K562 (cell line): ENCODE measurements around the gene GLRA1. TPM values are rescaled to one million over a fixed set of nuclear protein-coding genes. Genes with fewer than 3 reads are reported as not detected.

Source experiments
- ATAC-seq: fragments of 200-7000 bp; cut with Tn5 transposase; 3 replicates; pipeline ENCODE4 v1.9.1; 2020; ENCODE audit warnings: moderate library complexity
- BruUV-seq: library from RNA; stranded (reverse); fragments of 400-500 nt; replicated peaks from 2 replicates; lab custom pipeline; 2021; lab: Mats Ljungman, UMichigan
- CTCF ChIA-PET: fragments of 300-600 bp; formaldehyde crosslinking; extraction: SDS; loops from one replicate; lab custom pipeline; 2021; ENCODE audit warnings: low intra/inter-chr PET ratio; lab: Yijun Ruan, JAX
- POLR2A ChIA-PET: fragments of 300-600, 350-650 bp; sonication (Branson Sonifier 250); formaldehyde crosslinking; extraction: SDS; loops from one replicate; lab custom pipeline; 2021; ENCODE audit warnings: antibody characterized with exemption, inconsistent platforms; lab: Yijun Ruan, JAX
- DNase-seq, 4 experiments: peaks; one replicate each; pipeline versions ENCODE4 v3.0.0 to v3.0.0-alpha.2; 2011 to 2018; ENCODE audit warnings: low spot score in 3 of 4, mixed read lengths in 3 of 4; ENCODE audit errors: extremely low read depth in 1 of 4
- FAIRE-seq: peaks from 2 replicates; lab custom pipeline; 2011; peaks lifted over from hg19 to GRCh38; lab: Jason Lieb, UNC
- H2AFZ ChIP-seq: 2 replicates; pipeline ENCODE4 v1.6.0; 2011; ENCODE audit warnings: low read depth, low read length, control low read depth, inconsistent platforms
- H3K27ac ChIP-seq: fragments of 200-600 bp; 3 replicates; pipeline ENCODE4 v1.8.0; 2011; ENCODE audit warnings: low read depth, mild to moderate bottlenecking, control low read depth, inconsistent platforms, low read length, moderate library complexity, mixed read lengths; ENCODE audit errors: extremely low read depth
- H3K27me3 ChIP-seq, 2 experiments: fragments of 300-600 bp in 1 of 2; 2 replicates in 1 of 2; 3 replicates in 1 of 2; pipeline versions ENCODE4 v1.6.0 to v1.8.0; 2011; ENCODE audit warnings: inconsistent platforms in 2 of 2, low read length in 2 of 2, mild to moderate bottlenecking in 1 of 2, mixed read lengths in 1 of 2, moderate library complexity in 1 of 2; ENCODE audit not compliant: control insufficient read depth in 2 of 2, insufficient read depth in 2 of 2
- H3K36me3 ChIP-seq: fragments of 300-600 bp; 3 replicates; pipeline ENCODE4 v1.8.0; 2011; ENCODE audit warnings: mild to moderate bottlenecking, low read length, inconsistent platforms; ENCODE audit not compliant: control insufficient read depth, insufficient read depth
- H3K4me1 ChIP-seq, 2 experiments: fragments of 200-600 bp in 1 of 2; replicated peaks in 1 of 2; 2 replicates in 1 of 2; 3 replicates in 1 of 2; pipeline versions ENCODE4 v1.5.1 to v1.8.0; 2011; ENCODE audit warnings: inconsistent platforms in 2 of 2, low read length in 2 of 2, mild to moderate bottlenecking in 1 of 2, mixed read lengths in 1 of 2, moderate library complexity in 1 of 2; ENCODE audit not compliant: control insufficient read depth in 2 of 2, insufficient read depth in 2 of 2
- H3K4me2 ChIP-seq: 2 replicates; pipeline ENCODE4 v1.6.1; 2011; ENCODE audit warnings: low read length, control low read depth, inconsistent platforms, mixed read lengths; ENCODE audit not compliant: insufficient read depth
- H3K4me3 ChIP-seq: fragments of 200-600 bp; sonication (generic), shearing (Covaris generic); 2 replicates; pipeline ENCODE4 v1.5.1; 2016; ENCODE audit warnings: control low read depth, inconsistent platforms
- H3K79me2 ChIP-seq: fragments of 200-600 bp; 3 replicates; pipeline ENCODE4 v1.8.0; 2011; ENCODE audit warnings: low read length, inconsistent platforms; ENCODE audit not compliant: control insufficient read depth, insufficient read depth
- H3K9ac ChIP-seq, 2 experiments: 2 replicates each; pipeline versions ENCODE4 v1.6.0 to v1.6.1; 2011; ENCODE audit warnings: low read depth in 2 of 2, low read length in 2 of 2, control low read depth in 1 of 2, inconsistent platforms in 1 of 2, mild to moderate bottlenecking in 1 of 2, mixed read lengths in 1 of 2; ENCODE audit not compliant: insufficient read depth in 1 of 2
- H3K9me1 ChIP-seq: one replicate; pipeline ENCODE4 v1.6.0; 2011; ENCODE audit warnings: inconsistent platforms, mild to moderate bottlenecking, low read length, moderate library complexity; ENCODE audit not compliant: control insufficient read depth, insufficient read depth
- H3K9me3 ChIP-seq: replicated peaks from 2 replicates; pipeline ENCODE4 v1.5.1; 2011; ENCODE audit warnings: low read depth, low read length, inconsistent platforms; ENCODE audit not compliant: control insufficient read depth, insufficient read depth
- H4K20me1 ChIP-seq: replicated peaks from 2 replicates; pipeline ENCODE4 v1.6.1; 2011; ENCODE audit warnings: low read length, inconsistent platforms, mixed read lengths; ENCODE audit not compliant: control insufficient read depth, insufficient read depth
- IRF2 ChIP-seq: sonication (generic); formaldehyde crosslinking; IDR thresholded peaks from 2 replicates; pipeline ENCODE4 v1.8.1; 2022; ENCODE audit warnings: mild to moderate bottlenecking, missing genetic modification reagents
- JUNB ChIP-seq: fragments of 450-650 bp; formaldehyde crosslinking; conservative IDR thresholded peaks from 2 replicates; pipeline ENCODE4 v1.4.0; 2020; ENCODE audit warnings: mild to moderate bottlenecking
- KLF16 ChIP-seq: IDR thresholded peaks from 2 replicates; pipeline ENCODE4 v1.6.1; 2016; ENCODE audit warnings: antibody characterized with exemption
- MCM5 ChIP-seq: fragments of 450-650 bp; IDR thresholded peaks from 2 replicates; pipeline ENCODE4 v1.6.1; 2016; ENCODE audit warnings: low read depth
- MYNN ChIP-seq, 2 experiments: sonication (generic); formaldehyde crosslinking in 1 of 2; IDR thresholded peaks; 2 replicates each; pipeline versions ENCODE4 v1.5.0 to v1.6.1; 2016 to 2020; ENCODE audit warnings: antibody characterized with exemption in 1 of 2, missing genetic modification reagents in 1 of 2
- PHTF2 ChIP-seq: fragments of 250-450 bp; sonication (Bioruptor Pico); IDR thresholded peaks from 2 replicates; pipeline ENCODE4 v1.5.0; 2021; ENCODE audit warnings: mild to moderate bottlenecking
- TOE1 ChIP-seq, 2 experiments: fragments of 450-650 bp in 1 of 2; sonication (generic) in 1 of 2; formaldehyde crosslinking in 1 of 2; IDR thresholded peaks; 2 replicates each; pipeline versions ENCODE4 v1.7.1 to v1.8.0; 2016 to 2022; ENCODE audit warnings: borderline replicate concordance in 2 of 2, mild to moderate bottlenecking in 2 of 2, antibody characterized with exemption in 1 of 2, inconsistent platforms in 1 of 2, low read depth in 1 of 2, missing genetic modification reagents in 1 of 2, moderate library complexity in 1 of 2
- ZNF436 ChIP-seq: fragments of 250-450, 450-650 bp; sonication (Bioruptor Pico); formaldehyde crosslinking; IDR thresholded peaks from 2 replicates; pipeline ENCODE4 v1.7.0; 2020; ENCODE audit warnings: mild to moderate bottlenecking
- WGBS: fragments of 100-300 bp; shearing (Covaris generic); methylation state at CpG from one replicate; pipeline ENCODE4 v1.1.6; 2016; ENCODE audit warnings: low coverage, mixed read lengths; ENCODE audit not compliant: insufficient coverage; ENCODE audit errors: missing lambda C conversion rate; 5-methylcytosine and 5-hydroxymethylcytosine counted together
- in situ Hi-C: fragments of 300-500 bp; cut with MboI; formaldehyde crosslinking; loops from 4 replicates; pipeline ENCODE4 v1.15.0; 2018; ENCODE audit warnings: inconsistent platforms, mixed read lengths
- intact Hi-C: fragments of 100-400 bp; cut with micrococcal nuclease; formaldehyde crosslinking; loops from 2 replicates; pipeline ENCODE4 v1.14.2; 2022
- polyA plus RNA-seq, 8 experiments: library from polyadenylated mRNA; depleted of rRNA in 4 of 8; stranded (reverse) in 5 of 8; unstranded in 3 of 8; fragments of >200 nt; fragmentation: Nextera tagmentation in 2 of 8; fragmentation: Illumina TruSeq in 1 of 8; extraction: Ambion mirVana in 2 of 8; extraction: Trizol in 1 of 8; gene quantifications; 2 replicates each; pipeline versions ENCODE4 v1.2.1 to v1.2.3, GENCODE V29; 2011 to 2014; ENCODE audit warnings: inconsistent platforms in 1 of 8, missing spikeins in 1 of 8
- total RNA-seq, 7 experiments: library from RNA; depleted of rRNA in 6 of 7; stranded (reverse); fragments of >200 nt in 6 of 7; fragmentation: Illumina TruSeq in 2 of 7; extraction: Trizol in 2 of 7; gene quantifications; 2 replicates each; pipeline versions ENCODE4 v1.2.1 to v1.2.3, GENCODE V29; 2011 to 2021; ENCODE audit warnings: low replicate concordance in 1 of 7
- TF ChIP-seq, protein P1 (sequence below): fragments of 250-450 bp; sonication (Bioruptor Pico); IDR thresholded peaks from 2 replicates; pipeline ENCODE4 v1.5.0; 2020; ENCODE audit warnings: mild to moderate bottlenecking, borderline replicate concordance
- TF ChIP-seq, protein P2 (sequence below): sonication (generic); formaldehyde crosslinking; IDR thresholded peaks from 2 replicates; pipeline ENCODE4 v1.8.0; 2022; ENCODE audit warnings: mild to moderate bottlenecking, missing genetic modification reagents, borderline replicate concordance
- TF ChIP-seq, protein P3 (sequence below), 3 experiments: fragments of 200-800 bp in 1 of 3; sonication (Bioruptor generic) in 1 of 3; sonication (generic) in 1 of 3; formaldehyde crosslinking in 1 of 3; IDR thresholded peaks; 2 replicates each; pipeline versions ENCODE4 v1.6.1 to v1.8.0; 2016 to 2022; ENCODE audit warnings: mild to moderate bottlenecking in 2 of 3, missing compliant biosample characterization in 2 of 3, missing genetic modification characterization in 2 of 3, missing genetic modification reagents in 1 of 3
- TF ChIP-seq, protein P4 (sequence below): fragments of 200-400 bp; formaldehyde crosslinking; IDR thresholded peaks from 2 replicates; pipeline ENCODE4 v1.6.1; 2017; ENCODE audit warnings: mild to moderate bottlenecking, low read depth, low read length, moderate library complexity

The GLRA1 gene
- total and polyA plus RNA-seq, 9 of the 15 experiments (the other 6 are each of a cell fraction or from before 2014, with no cell fraction given) = not detected

DNA sequence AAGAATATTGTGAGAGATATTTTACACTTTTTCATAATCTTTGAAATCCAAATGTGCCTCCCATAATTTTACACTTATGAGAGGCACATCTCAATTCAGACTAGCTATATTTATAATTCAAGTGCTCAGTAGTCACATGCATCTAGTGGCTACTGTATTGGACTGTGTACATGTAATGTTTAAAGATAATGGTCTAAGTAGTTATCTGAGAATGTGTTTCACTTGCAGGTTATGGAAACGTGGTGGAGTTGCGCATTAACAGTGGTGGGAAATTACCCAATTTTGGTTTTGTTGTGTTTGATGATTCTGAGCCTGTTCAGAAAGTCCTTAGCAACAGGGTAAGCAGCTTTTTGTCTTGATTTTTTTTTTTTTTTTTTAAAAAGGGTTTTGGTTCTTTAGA lies 124.1 kb downstream of the GLRA1 start:
- intact Hi-C loops (no loop called here), in situ Hi-C loops (no loop called here)
- Histone ChIP-seq H3K36me3 (peaks cover 98% of the 10 kb centered on the region), H3K27me3 (no peaks in the 10 kb centered on the region), H4K20me1 (no peaks in the 10 kb centered on the region; the same call in 1 of the 2 replicates), H3K9me1 (no peaks in the 10 kb centered on the region), H3K4me2 (no peak overlapping the region), H3K9ac (no peak overlapping the region), H3K79me2 (peaks cover 57% of the 10 kb centered on the region), H3K9me3 (no peaks in the 10 kb centered on the region), H3K4me3 (no peak overlapping the region), H2AFZ (no peak overlapping the region), H3K27ac (no peak overlapping the region), H3K4me1 (no peaks in the 10 kb centered on the region)
- ATAC-seq (no peak), DNase-seq (no peak), FAIRE-seq (no peak)
- BruUV-seq = no TSS peak
- ChIA-PET CTCF (no interaction called here), POLR2A (interaction anchor here (1.2 to 2.2 kb wide), 3 partner anchors 11 to 20 kb away, joined by 4 to 8 read pairs (median 5); no protein-coding TSS in a partner anchor)
- WGBS = 87% methylated on average over 2 of the region's 2 CpGs
- no peak for TF ChIP-seq IRF2 (CRISPR knock-in tag)
- TF ChIP-seq, protein P1, sequence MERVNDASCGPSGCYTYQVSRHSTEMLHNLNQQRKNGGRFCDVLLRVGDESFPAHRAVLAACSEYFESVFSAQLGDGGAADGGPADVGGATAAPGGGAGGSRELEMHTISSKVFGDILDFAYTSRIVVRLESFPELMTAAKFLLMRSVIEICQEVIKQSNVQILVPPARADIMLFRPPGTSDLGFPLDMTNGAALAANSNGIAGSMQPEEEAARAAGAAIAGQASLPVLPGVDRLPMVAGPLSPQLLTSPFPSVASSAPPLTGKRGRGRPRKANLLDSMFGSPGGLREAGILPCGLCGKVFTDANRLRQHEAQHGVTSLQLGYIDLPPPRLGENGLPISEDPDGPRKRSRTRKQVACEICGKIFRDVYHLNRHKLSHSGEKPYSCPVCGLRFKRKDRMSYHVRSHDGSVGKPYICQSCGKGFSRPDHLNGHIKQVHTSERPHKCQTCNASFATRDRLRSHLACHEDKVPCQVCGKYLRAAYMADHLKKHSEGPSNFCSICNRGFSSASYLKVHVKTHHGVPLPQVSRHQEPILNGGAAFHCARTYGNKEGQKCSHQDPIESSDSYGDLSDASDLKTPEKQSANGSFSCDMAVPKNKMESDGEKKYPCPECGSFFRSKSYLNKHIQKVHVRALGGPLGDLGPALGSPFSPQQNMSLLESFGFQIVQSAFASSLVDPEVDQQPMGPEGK (CRISPR knock-in tag) = no peak
- no peak for TF ChIP-seq ZNF436 (CRISPR knock-in tag)
- no peak for TF ChIP-seq MYNN (IDR thresholded peaks at IDR 0.05)
- TF ChIP-seq MYNN (CRISPR knock-in tag; IDR thresholded peaks at IDR 0.05) = no peak
- no peak for TF ChIP-seq TOE1 (IDR thresholded peaks at IDR 0.05; ENCODE audit: borderline replicate concordance)
- no peak for TF ChIP-seq TOE1 (CRISPR knock-in tag; IDR thresholded peaks at IDR 0.05; ENCODE audit: borderline replicate concordance, low read depth)
- TF ChIP-seq, protein P2, sequence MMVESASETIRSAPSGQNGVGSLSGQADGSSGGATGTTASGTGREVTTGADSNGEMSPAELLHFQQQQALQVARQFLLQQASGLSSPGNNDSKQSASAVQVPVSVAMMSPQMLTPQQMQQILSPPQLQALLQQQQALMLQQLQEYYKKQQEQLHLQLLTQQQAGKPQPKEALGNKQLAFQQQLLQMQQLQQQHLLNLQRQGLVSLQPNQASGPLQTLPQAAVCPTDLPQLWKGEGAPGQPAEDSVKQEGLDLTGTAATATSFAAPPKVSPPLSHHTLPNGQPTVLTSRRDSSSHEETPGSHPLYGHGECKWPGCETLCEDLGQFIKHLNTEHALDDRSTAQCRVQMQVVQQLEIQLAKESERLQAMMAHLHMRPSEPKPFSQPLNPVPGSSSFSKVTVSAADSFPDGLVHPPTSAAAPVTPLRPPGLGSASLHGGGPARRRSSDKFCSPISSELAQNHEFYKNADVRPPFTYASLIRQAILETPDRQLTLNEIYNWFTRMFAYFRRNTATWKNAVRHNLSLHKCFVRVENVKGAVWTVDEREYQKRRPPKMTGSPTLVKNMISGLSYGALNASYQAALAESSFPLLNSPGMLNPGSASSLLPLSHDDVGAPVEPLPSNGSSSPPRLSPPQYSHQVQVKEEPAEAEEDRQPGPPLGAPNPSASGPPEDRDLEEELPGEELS (CRISPR knock-in tag) = no peak
- TF ChIP-seq MCM5 = no peak
- TF ChIP-seq JUNB (CRISPR knock-in tag) = no peak
- no peak for TF ChIP-seq KLF16
- TF ChIP-seq, protein P3, sequence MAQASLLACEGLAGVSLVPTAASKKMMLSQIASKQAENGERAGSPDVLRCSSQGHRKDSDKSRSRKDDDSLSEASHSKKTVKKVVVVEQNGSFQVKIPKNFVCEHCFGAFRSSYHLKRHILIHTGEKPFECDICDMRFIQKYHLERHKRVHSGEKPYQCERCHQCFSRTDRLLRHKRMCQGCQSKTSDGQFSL (CRISPR knock-in tag; IDR thresholded peaks at IDR 0.05) = no peak
- TF ChIP-seq, protein P3 (tag; IDR thresholded peaks at IDR 0.05) = no peak
- TF ChIP-seq, protein P4, sequence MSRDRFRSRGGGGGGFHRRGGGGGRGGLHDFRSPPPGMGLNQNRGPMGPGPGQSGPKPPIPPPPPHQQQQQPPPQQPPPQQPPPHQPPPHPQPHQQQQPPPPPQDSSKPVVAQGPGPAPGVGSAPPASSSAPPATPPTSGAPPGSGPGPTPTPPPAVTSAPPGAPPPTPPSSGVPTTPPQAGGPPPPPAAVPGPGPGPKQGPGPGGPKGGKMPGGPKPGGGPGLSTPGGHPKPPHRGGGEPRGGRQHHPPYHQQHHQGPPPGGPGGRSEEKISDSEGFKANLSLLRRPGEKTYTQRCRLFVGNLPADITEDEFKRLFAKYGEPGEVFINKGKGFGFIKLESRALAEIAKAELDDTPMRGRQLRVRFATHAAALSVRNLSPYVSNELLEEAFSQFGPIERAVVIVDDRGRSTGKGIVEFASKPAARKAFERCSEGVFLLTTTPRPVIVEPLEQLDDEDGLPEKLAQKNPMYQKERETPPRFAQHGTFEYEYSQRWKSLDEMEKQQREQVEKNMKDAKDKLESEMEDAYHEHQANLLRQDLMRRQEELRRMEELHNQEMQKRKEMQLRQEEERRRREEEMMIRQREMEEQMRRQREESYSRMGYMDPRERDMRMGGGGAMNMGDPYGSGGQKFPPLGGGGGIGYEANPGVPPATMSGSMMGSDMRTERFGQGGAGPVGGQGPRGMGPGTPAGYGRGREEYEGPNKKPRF = no peak
- TF ChIP-seq PHTF2 (CRISPR knock-in tag) = no peak
